NCI-H2171 (cell line): ENCODE data around the gene UBE3A.
"Not testable (repeated sequence)": the region's sequence is repeated elsewhere in the genome, so short reads cannot be mapped to it uniquely, and the experiment has no call there.

ENCODE experiments used
- DNase-seq: peaks from one replicate; lab custom pipeline; 2025; lab: John Stamatoyannopoulos, UW

Gene UBE3A

GRCh38 chr15:25437777-25438600 is 835 bp downstream of the UBE3A start:
- peak; percentile 48 for DNase-seq

- no peak for DNase-seq
These were observed 2.1 kb downstream of the UBE3A start for GRCh38 chr15:25436707-25437106.

- no peak for DNase-seq
These were observed 3.2 kb downstream of the UBE3A start for GRCh38 chr15:25435474-25436243.

- DNase-seq: no peak
These were observed 5.5 kb downstream of the UBE3A start for GRCh38 chr15:25433118-25433865.

GRCh38 chr15:25431836-25432561 is 6.8 kb downstream of the UBE3A start:
- DNase-seq: no peak

- DNase-seq: no peak
These were observed 11.0 kb downstream of the UBE3A start for GRCh38 chr15:25427861-25428260.

- DNase-seq: no peak
These were observed 11.8 kb downstream of the UBE3A start for GRCh38 chr15:25426896-25427610.

- no peak for DNase-seq
These were observed 14.8 kb downstream of the UBE3A start for GRCh38 chr15:25424073-25424472.

GRCh38 chr15:25422021-25422420 is 16.8 kb downstream of the UBE3A start:
- DNase-seq: no peak

- no peak for DNase-seq
These were observed 20.6 kb downstream of the UBE3A start for GRCh38 chr15:25418202-25418601.

- no peak for DNase-seq
These were observed 21.2 kb downstream of the UBE3A start for GRCh38 chr15:25417604-25418003.

- no peak for DNase-seq
These were observed 22.1 kb downstream of the UBE3A start for GRCh38 chr15:25416693-25417092.

- no peak for DNase-seq
These were observed 23.1 kb downstream of the UBE3A start for GRCh38 chr15:25415707-25416106.

- no peak for DNase-seq
These were observed 23.6 kb downstream of the UBE3A start for GRCh38 chr15:25415217-25415616.

GRCh38 chr15:25410649-25411048 is 28.2 kb downstream of the UBE3A start:
- no peak for DNase-seq

GRCh38 chr15:25409731-25410130 is 29.1 kb downstream of the UBE3A start:
- not testable (repeated sequence) for DNase-seq

- no peak for DNase-seq
These were observed 29.9 kb downstream of the UBE3A start for GRCh38 chr15:25408929-25409328.

- no peak for DNase-seq
These were observed 30.4 kb downstream of the UBE3A start for GRCh38 chr15:25408428-25408827.

- DNase-seq: no peak
These were observed 30.9 kb downstream of the UBE3A start for GRCh38 chr15:25407950-25408349.

GRCh38 chr15:25406846-25407245 is 32.0 kb downstream of the UBE3A start:
- no peak for DNase-seq

GRCh38 chr15:25406261-25406660 is 32.6 kb downstream of the UBE3A start:
- DNase-seq: no peak
